HG03460 (cell line): ENCODE measurements around the gene DIAPH2.
A peak's percentile ranks its signal among the peaks of the same experiment; 100 is the strongest.
"Not testable (repeated sequence)": the region's sequence is repeated elsewhere in the genome, so short reads cannot be mapped to it uniquely, and the experiment has no call there.

Experiments
- ATAC-seq: cut with Tn5 transposase; IDR thresholded peaks from one replicate; pipeline ENCODE4 v1.9.1; 2021; ENCODE audit not compliant: unreplicated experiment

Gene DIAPH2

GRCh38 chrX:97367125-97367524 is 682.5 kb downstream of the DIAPH2 start:
- no peak for ATAC-seq

DNA sequence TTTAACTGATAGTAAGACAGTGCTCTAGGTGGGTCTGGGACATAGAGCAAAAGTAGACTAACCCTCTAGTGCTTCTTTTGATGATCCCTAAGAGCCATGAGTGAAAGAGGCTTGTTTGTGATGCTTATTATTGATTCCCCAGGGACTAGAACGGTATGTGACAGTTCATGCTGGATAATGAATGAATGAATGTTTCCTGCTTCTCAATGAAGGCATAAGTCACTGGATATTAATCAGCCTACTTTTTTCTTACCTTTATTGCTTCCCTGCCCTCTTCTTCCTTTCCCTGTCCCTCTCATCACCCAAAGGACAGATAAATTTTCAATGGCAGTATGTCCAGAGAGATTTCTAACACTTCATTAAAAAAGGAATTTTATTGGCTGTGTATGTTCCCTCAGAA is 685.3 kb downstream of the DIAPH2 start:
- no peak for ATAC-seq

- no peak for ATAC-seq
Observed at GRCh38 chrX:97372001-97372766, 687.5 kb downstream of the DIAPH2 start.

DNA sequence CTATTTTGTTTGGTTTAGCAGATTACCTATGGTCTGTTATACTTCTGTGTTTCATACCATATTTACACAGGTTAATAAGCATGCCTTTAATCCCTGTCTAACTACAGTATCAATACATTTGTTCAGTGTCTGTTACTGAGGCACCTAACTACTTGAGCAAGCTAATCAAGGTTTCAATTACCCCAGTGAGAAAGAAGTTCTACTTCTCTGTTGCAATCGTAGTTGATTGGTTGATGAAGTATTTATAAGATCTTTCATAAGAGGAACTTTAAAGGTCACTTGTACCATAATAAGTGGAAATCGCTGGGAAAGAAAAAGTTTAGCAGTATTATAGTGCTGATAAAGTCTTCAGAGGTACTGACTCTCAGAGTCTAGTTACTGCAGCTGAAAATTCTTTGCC is 689.6 kb downstream of the DIAPH2 start:
- ATAC-seq: no peak

GRCh38 chrX:97380200-97380599 is 695.6 kb downstream of the DIAPH2 start:
- ATAC-seq: no peak

- no peak for ATAC-seq
Observed at GRCh38 chrX:97384685-97385084, 700.0 kb downstream of the DIAPH2 start.

DNA sequence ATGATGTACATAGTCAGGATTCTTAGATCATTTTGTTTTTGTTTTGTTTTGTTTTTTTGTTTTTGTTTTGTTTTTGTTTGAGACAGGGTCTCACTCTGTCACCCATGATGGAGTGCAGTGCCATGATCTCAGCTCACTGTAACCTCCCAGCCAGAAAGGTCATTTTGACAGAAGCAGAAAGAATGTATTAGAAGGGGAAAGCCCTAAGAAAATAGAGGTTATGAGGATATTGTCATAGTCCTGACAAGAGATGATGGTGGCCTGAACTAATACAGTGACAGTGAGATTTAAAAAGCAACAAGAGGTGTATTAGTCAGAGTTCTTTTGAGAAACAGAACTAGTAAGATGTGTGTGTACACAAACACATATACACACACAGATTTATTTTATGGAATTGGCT is 702.4 kb downstream of the DIAPH2 start:
- no peak for ATAC-seq

DNA sequence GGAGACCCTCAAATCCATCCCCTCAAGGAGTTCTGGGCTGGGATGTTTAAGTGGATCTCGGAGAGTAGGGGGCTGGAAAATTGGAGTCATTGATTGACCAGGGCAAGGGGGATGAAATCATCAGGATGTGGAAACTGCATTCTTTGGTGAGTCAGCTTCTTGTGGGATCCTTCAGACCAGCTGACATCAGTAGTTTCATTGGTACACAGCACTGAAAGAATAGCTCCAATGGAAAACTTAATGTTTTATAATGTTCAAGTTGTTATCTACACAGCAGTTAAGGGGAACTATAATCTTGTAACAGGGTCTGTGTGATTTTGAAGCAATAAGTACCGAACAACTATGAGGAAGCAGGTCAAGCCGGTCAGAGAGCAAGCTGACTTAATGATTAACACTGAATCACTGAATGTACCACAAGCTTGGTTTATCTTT is 705.1 kb downstream of the DIAPH2 start:
- no peak for ATAC-seq

DNA sequence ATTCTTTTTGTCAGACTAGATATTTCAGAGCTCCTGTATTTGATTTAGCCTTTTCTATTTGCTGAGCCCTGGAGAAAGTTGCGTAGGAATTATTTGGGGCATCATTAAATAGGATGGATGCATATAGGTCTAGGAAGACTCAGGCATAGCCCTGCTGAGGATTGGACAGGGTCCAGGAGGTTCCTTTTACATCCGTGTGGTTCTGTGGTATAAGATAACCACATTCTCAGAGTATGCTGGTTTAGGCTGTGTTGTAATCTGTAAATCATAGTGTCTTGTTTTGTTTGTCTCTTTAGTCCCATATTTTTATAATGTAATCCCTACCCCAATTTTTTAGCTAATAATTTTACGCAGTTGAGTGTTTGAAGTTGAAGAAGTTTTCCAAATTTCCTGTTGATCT is 712.7 kb downstream of the DIAPH2 start:
- no peak for ATAC-seq

DNA sequence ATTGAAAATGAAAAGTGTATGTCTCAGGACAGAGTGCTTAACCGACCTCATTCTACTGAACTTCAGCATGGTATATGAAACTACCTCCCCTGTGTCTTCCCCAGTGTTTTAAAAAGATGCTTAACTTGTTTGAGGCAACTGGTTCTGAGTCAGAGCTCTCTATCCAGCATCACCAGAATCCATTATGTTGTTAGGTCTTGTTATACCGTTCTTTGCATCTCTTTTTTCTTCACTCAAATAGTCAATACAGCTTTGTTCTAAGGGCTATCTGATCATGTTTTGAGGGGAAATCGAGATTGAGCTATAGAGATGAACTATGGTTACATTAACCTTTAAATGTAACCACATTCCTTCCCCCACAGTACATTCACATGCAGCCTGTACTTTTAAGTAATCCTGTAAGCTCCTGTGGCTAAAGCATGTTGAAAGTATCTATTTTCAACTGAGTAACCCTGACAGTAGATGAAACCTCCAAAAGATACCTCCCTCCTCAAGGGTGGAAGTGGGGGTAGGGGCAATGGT is 713.4 kb downstream of the DIAPH2 start:
- ATAC-seq: peak; percentile 46

- no peak for ATAC-seq
Observed at GRCh38 chrX:97399400-97399799, 714.8 kb downstream of the DIAPH2 start.

DNA sequence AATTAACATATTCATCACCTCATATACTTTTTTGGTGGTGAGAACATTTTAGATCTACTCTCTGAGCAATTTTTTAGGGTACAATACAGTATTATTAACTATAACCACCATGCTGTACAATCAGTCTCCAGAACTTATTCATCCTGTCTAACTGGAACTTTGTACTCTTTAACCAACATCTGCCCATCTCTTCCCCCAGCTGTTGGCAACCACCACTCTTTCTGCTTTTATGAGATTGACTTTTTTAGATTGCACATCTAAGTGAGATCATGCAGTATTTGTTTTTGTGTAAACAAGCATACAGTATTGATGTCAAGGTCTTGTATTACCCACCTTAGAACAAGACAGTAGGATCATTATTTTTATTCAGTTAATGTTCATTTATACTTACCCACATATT is 715.9 kb downstream of the DIAPH2 start:
- no peak for ATAC-seq

DNA sequence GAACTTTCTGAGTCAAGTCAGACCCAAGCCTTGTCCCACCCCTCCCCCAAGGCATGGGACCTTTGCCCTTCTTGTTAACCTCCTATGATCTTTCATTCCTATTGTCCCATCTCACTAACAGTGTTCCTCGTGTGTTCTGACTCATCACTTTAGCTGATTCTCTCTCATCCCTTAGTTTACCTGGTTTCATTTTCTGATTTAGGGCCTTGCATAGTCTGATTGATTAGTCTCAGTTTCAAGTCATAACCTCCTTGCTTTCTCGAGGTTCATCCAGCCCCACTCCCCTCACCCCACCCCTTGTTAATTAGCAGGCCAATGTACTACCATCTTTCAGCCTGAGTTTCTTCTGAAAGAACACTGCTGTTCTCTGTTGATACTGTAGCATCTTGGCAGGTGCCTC is 716.5 kb downstream of the DIAPH2 start:
- peak; percentile 57 for ATAC-seq

- peak; percentile 4 for ATAC-seq
Observed at GRCh38 chrX:97401586-97402136, 717.0 kb downstream of the DIAPH2 start.

DNA sequence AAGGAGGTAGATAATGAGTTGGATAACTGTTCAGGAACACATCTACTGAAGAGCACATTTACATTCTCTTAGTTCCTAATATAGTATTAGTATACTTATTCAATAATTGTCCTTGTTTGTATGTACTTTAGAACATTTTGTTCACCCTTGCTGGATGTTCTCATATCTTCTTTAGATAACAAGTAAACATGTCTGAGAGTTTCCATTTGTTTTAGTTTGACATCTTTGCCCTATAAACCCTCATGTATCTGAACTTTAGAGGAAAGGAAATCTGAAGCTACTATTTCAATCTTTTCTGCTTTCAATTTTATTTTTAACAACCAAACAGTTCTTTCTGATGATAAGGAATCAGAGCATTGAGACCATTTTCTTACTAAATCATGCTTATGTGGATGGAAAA is 717.7 kb downstream of the DIAPH2 start:
- ATAC-seq: no peak

GRCh38 chrX:97402903-97403302 is 718.3 kb downstream of the DIAPH2 start:
- ATAC-seq: no peak

DNA sequence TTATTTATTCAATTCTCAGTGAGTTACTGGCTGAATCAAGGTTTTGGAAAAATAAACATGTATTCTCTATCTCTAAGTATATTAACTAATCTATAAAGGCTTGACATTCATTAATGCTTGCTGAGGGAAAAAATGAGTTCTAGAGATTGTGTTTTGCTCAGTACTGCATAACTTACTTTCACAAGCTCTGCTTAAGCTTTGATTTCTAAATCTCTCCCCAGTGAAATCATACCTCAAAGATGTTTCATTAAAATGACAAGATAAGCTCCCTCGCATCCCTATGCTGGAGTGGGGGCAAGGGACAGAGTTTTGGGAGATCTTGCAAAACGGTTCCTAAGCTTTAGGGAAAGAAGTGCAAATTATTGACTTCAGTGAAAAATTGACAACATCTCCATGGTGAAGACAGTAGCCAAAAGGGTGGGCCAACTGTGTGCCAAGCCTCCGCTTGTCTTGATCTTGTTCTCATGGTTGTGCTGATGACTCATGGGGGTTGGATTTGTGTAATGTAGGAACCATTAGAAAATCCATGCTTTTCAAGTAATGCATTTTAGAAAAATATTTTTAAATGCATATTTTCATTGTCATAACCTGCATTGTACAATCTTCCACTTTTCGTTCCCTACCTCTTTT is 720.5 kb downstream of the DIAPH2 start:
- ATAC-seq: no peak

DNA sequence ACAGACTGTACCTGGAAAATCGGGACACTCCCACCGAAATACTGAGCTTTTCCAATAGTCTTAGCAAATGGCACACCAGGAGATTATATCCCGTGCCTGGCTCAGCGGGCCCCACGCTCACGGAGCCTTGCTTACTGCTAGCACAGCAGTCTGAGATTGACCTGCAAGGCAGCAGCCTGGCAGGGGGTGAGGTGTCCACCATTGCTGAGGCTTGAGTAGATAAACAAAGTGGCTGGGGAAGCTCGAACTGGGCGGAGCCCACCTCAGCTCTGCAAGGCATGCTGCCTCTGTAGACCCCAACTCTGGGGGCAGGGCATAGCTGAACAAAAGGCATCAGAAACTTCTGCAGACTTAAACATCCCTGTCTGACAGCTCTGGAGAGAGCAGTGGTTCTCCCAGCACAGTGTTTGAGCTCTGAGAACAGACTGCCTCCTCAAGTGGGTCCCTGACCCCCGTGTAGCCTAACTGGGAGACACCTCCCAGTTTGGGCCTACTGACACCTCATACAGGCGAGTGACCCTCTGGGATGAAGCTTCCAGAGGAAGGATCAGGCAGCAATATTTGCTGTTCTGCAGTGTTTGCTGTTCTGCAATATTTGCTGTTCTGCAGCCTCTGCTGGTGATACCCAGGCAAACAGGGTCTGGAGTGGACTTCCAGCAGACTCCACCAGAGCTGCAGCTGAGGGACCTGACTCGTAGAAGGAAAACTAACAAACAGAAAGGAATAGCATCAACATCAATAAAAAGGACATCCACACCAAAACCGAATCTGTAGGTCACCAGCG is 725.2 kb downstream of the DIAPH2 start:
- not testable (repeated sequence) for ATAC-seq

DNA sequence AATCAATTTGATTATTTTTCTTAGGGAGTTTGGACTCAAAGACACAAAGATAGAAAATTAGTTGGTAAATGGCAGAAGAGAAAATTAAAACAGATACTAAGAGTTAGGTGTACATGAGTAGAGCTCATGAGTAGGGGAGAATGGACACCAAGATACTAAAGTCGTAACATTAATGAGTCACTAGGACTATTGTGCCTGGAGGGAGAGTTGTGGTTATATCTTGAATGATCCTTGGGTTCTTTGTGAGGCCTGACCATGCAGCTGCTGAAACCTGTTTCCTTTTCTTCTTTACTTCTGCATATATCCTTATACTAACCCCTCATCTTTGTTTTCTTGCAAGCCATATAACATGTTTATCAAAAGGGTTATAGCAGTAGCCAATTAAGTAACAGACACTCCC is 731.8 kb downstream of the DIAPH2 start:
- no peak for ATAC-seq

DNA sequence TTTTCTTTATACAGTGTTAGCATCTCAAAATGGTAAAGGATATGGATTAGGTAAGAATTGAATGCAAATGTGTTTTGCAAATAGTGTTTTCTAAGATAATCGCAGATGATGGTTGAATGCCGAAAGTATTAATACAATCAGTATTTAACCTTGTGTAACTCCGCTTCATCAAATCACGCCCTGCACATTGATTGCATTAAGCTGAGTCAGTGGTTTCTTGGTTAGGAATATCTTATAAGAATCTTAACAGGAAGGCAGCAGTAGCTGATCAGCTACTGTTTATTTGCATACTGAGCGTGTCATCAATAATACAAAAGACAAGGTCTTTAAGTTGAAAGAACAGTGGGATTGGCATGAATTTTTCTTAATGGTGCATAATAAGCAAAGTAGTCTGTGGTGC is 744.5 kb downstream of the DIAPH2 start:
- ATAC-seq: no peak

GRCh38 chrX:97431281-97431680 is 746.6 kb downstream of the DIAPH2 start:
- no peak for ATAC-seq
